Measurements from ENCODE around the gene ARSG.
"Not testable (repeated sequence)": the region's sequence is repeated elsewhere in the genome, so short reads cannot be mapped to it uniquely, and the experiment has no call there.

ARSG gene

GRCh38 chr17:68256701-68257100 lies 34.6 kb upstream of the ARSG start:
- not testable (repeated sequence) for H3K4me1 ChIP-seq (ENCODE audit: control insufficient read depth, insufficient read depth, low read length); H3K9ac ChIP-seq (ENCODE audit: low read depth, low read length); H3K27ac ChIP-seq (ENCODE audit: low read depth, low read length); H3K9me3 ChIP-seq (ENCODE audit: control insufficient read depth, insufficient read depth, low read length); H3K4me3 ChIP-seq (ENCODE audit: low read depth, low read length); H3K27me3 ChIP-seq (ENCODE audit: control insufficient read depth, insufficient read depth, low read length)
- H3K36me3 ChIP-seq (ENCODE audit: control insufficient read depth, insufficient read depth, low read length), result peaks cover 39% of the 10 kb centered on the region

- H3K27ac ChIP-seq (ENCODE audit: low read depth, low read length), result no peak overlapping the region
These were observed 33.4 kb upstream of the ARSG start for GRCh38 chr17:68257934-68258333.

GRCh38 chr17:68258890-68259647 lies 32.2 kb upstream of the ARSG start:
- peak overlapping the region; percentile 50 for H3K4me3 ChIP-seq (ENCODE audit: low read depth, low read length)
- H3K4me1 ChIP-seq (ENCODE audit: control insufficient read depth, insufficient read depth, low read length); H3K27ac ChIP-seq (ENCODE audit: low read depth, low read length); H3K27me3 ChIP-seq (ENCODE audit: control insufficient read depth, insufficient read depth, low read length); H3K9ac ChIP-seq (ENCODE audit: low read depth, low read length); H3K9me3 ChIP-seq (ENCODE audit: control insufficient read depth, insufficient read depth, low read length): not testable (repeated sequence)
- H3K36me3 ChIP-seq (ENCODE audit: control insufficient read depth, insufficient read depth, low read length), result peaks cover 26% of the 10 kb centered on the region

More at GRCh38 chr17:68257934-68258333, 33.4 kb upstream of the ARSG start:
- no peaks in the 10 kb centered on the region for H3K9me3 ChIP-seq (ENCODE audit: control insufficient read depth, insufficient read depth, low read length)
- no peak overlapping the region for H3K4me3 ChIP-seq (ENCODE audit: low read depth, low read length)
- H3K36me3 ChIP-seq (ENCODE audit: control insufficient read depth, insufficient read depth, low read length), result peaks cover 34% of the 10 kb centered on the region
- H3K27me3 ChIP-seq (ENCODE audit: control insufficient read depth, insufficient read depth, low read length), result no peaks in the 10 kb centered on the region
- H3K4me1 ChIP-seq (ENCODE audit: control insufficient read depth, insufficient read depth, low read length), result 0 out of 2 replicates have a peak, but pooled peaks cover 4% of the 10 kb centered on the region
- H3K9ac ChIP-seq (ENCODE audit: low read depth, low read length), result no peak overlapping the region

GRCh38 chr17:68259648-68259951 lies 31.7 kb upstream of the ARSG start:
- not testable (repeated sequence) for H3K9me3 ChIP-seq (ENCODE audit: control insufficient read depth, insufficient read depth, low read length); H3K27ac ChIP-seq (ENCODE audit: low read depth, low read length); H3K4me1 ChIP-seq (ENCODE audit: control insufficient read depth, insufficient read depth, low read length); H3K27me3 ChIP-seq (ENCODE audit: control insufficient read depth, insufficient read depth, low read length); H3K9ac ChIP-seq (ENCODE audit: low read depth, low read length)
- peak overlapping the region; percentile 50 for H3K4me3 ChIP-seq (ENCODE audit: low read depth, low read length)
- H3K36me3 ChIP-seq (ENCODE audit: control insufficient read depth, insufficient read depth, low read length), result peaks cover 20% of the 10 kb centered on the region

GRCh38 chr17:68260051-68260762 lies 31.1 kb upstream of the ARSG start:
- Histone ChIP-seq H3K4me1 (ENCODE audit: control insufficient read depth, insufficient read depth, low read length) (0 out of 2 replicates have a peak, but pooled peaks cover 4% of the 10 kb centered on the region), H3K36me3 (ENCODE audit: control insufficient read depth, insufficient read depth, low read length) (peaks cover 17% of the 10 kb centered on the region), H3K27me3 (ENCODE audit: control insufficient read depth, insufficient read depth, low read length) (no peaks in the 10 kb centered on the region), H3K4me3 (ENCODE audit: low read depth, low read length) (no peak overlapping the region), H3K9me3 (ENCODE audit: control insufficient read depth, insufficient read depth, low read length) (no peaks in the 10 kb centered on the region), H3K9ac (ENCODE audit: low read depth, low read length) (no peak overlapping the region), H3K27ac (ENCODE audit: low read depth, low read length) (no peak overlapping the region)

- H3K9ac ChIP-seq (ENCODE audit: low read depth, low read length); H3K36me3 ChIP-seq (ENCODE audit: control insufficient read depth, insufficient read depth, low read length); H3K9me3 ChIP-seq (ENCODE audit: control insufficient read depth, insufficient read depth, low read length); H3K27me3 ChIP-seq (ENCODE audit: control insufficient read depth, insufficient read depth, low read length); H3K4me3 ChIP-seq (ENCODE audit: low read depth, low read length); H3K4me1 ChIP-seq (ENCODE audit: control insufficient read depth, insufficient read depth, low read length); H3K27ac ChIP-seq (ENCODE audit: low read depth, low read length): not testable (repeated sequence)
These were observed 28.8 kb upstream of the ARSG start for GRCh38 chr17:68262467-68262866.

- not testable (repeated sequence) for H3K27me3 ChIP-seq (ENCODE audit: control insufficient read depth, insufficient read depth, low read length); H3K4me1 ChIP-seq (ENCODE audit: control insufficient read depth, insufficient read depth, low read length); H3K36me3 ChIP-seq (ENCODE audit: control insufficient read depth, insufficient read depth, low read length); H3K4me3 ChIP-seq (ENCODE audit: low read depth, low read length); H3K9ac ChIP-seq (ENCODE audit: low read depth, low read length); H3K9me3 ChIP-seq (ENCODE audit: control insufficient read depth, insufficient read depth, low read length); H3K27ac ChIP-seq (ENCODE audit: low read depth, low read length)
These were observed 28.1 kb upstream of the ARSG start for GRCh38 chr17:68263101-68263681.

- not testable (repeated sequence) for H3K36me3 ChIP-seq (ENCODE audit: control insufficient read depth, insufficient read depth, low read length); H3K4me3 ChIP-seq (ENCODE audit: low read depth, low read length); H3K27ac ChIP-seq (ENCODE audit: low read depth, low read length); H3K27me3 ChIP-seq (ENCODE audit: control insufficient read depth, insufficient read depth, low read length); H3K9ac ChIP-seq (ENCODE audit: low read depth, low read length); H3K9me3 ChIP-seq (ENCODE audit: control insufficient read depth, insufficient read depth, low read length); H3K4me1 ChIP-seq (ENCODE audit: control insufficient read depth, insufficient read depth, low read length)
These were observed 25.5 kb upstream of the ARSG start for GRCh38 chr17:68265833-68266232.

GRCh38 chr17:68273722-68274121 lies 17.6 kb upstream of the ARSG start:
- H3K4me3 ChIP-seq (ENCODE audit: low read depth, low read length), result no peak overlapping the region
- H3K36me3 ChIP-seq (ENCODE audit: control insufficient read depth, insufficient read depth, low read length), result no peaks in the 10 kb centered on the region
- H3K9me3 ChIP-seq (ENCODE audit: control insufficient read depth, insufficient read depth, low read length), result peaks cover 7% of the 10 kb centered on the region
- no peaks in the 10 kb centered on the region for H3K27me3 ChIP-seq (ENCODE audit: control insufficient read depth, insufficient read depth, low read length)
- H3K27ac ChIP-seq (ENCODE audit: low read depth, low read length), result no peak overlapping the region
- H3K4me1 ChIP-seq (ENCODE audit: control insufficient read depth, insufficient read depth, low read length), result no peaks in the 10 kb centered on the region
- H3K9ac ChIP-seq (ENCODE audit: low read depth, low read length), result no peak overlapping the region

- not testable (repeated sequence) for H3K4me1 ChIP-seq (ENCODE audit: control insufficient read depth, insufficient read depth, low read length); H3K27ac ChIP-seq (ENCODE audit: low read depth, low read length); H3K9me3 ChIP-seq (ENCODE audit: control insufficient read depth, insufficient read depth, low read length); H3K27me3 ChIP-seq (ENCODE audit: control insufficient read depth, insufficient read depth, low read length); H3K36me3 ChIP-seq (ENCODE audit: control insufficient read depth, insufficient read depth, low read length); H3K4me3 ChIP-seq (ENCODE audit: low read depth, low read length); H3K9ac ChIP-seq (ENCODE audit: low read depth, low read length)
These were observed 15.0 kb upstream of the ARSG start for GRCh38 chr17:68276339-68276738.

GRCh38 chr17:68277807-68278206 lies 13.5 kb upstream of the ARSG start:
- H3K36me3 ChIP-seq (ENCODE audit: control insufficient read depth, insufficient read depth, low read length), result no peaks in the 10 kb centered on the region
- H3K4me1 ChIP-seq (ENCODE audit: control insufficient read depth, insufficient read depth, low read length), result no peaks in the 10 kb centered on the region
- no peak overlapping the region for H3K4me3 ChIP-seq (ENCODE audit: low read depth, low read length)
- H3K27ac ChIP-seq (ENCODE audit: low read depth, low read length), result no peak overlapping the region
- H3K27me3 ChIP-seq (ENCODE audit: control insufficient read depth, insufficient read depth, low read length), result no peaks in the 10 kb centered on the region
- peaks cover 7% of the 10 kb centered on the region for H3K9me3 ChIP-seq (ENCODE audit: control insufficient read depth, insufficient read depth, low read length)
- no peak overlapping the region for H3K9ac ChIP-seq (ENCODE audit: low read depth, low read length)

Measured in HUES48 (cell line).